ENCODE data around the gene TMX2.

TMX2 gene

GRCh38 chr11:57712256-57713150 is at the start of gene TMX2:
TSS of gene TMX2 (plus strand) at chr11:57712593. CDS start at chr11:57712619, 26 bp downstream.
- Histone ChIP-seq H3K27ac (ENCODE audit: low read length) (peak within 1 kb of the TSS; percentile 81), H3K36me3 (replicated peaks; ENCODE audit: low read depth, low read length) (peaks cover 15% of the 10 kb centered on the region), H3K4me1 (ENCODE audit: low read length) (peaks cover 32% of the 10 kb centered on the region), H3K79me2 (ENCODE audit: low read length) (peaks cover 60% of the 10 kb centered on the region), H3K9ac (ENCODE audit: low read length) (peak within 1 kb of the TSS; percentile 93), H4K20me1 (ENCODE audit: insufficient read depth, low read length) (no peaks in the 10 kb centered on the region; the same call in 1 of the 2 replicates), H3K27me3 (ENCODE audit: low read depth, low read length) (no peaks in the 10 kb centered on the region), H2AFZ (ENCODE audit: low read depth, low read length) (peak within 1 kb of the TSS; percentile 81), H3K4me3 (ENCODE audit: low read length) (peak within 1 kb of the TSS; percentile 91), H3K4me2 (ENCODE audit: low read length) (peak within 1 kb of the TSS; percentile 98), H3K9me3 (ENCODE audit: insufficient read depth, low read length) (no peaks in the 10 kb centered on the region)
- TF ChIP-seq CTCF (IDR thresholded peaks at IDR 0.05; ENCODE audit: low read depth, low read length) (no peak), EZH2phosphoT487 (IDR thresholded peaks at IDR 0.05; ENCODE audit: low read depth) (no peak)

- no peaks in the 10 kb centered on the region for H3K9me3 ChIP-seq (ENCODE audit: insufficient read depth, low read length)
- H3K4me2 ChIP-seq (ENCODE audit: low read length), result no peak overlapping the region
- peak; percentile 49 for TF ChIP-seq CTCF (IDR thresholded peaks at IDR 0.05; ENCODE audit: low read depth, low read length)
- TF ChIP-seq EZH2phosphoT487 (IDR thresholded peaks at IDR 0.05; ENCODE audit: low read depth), result no peak
- H3K27me3 ChIP-seq (ENCODE audit: low read depth, low read length), result no peaks in the 10 kb centered on the region
- H3K36me3 ChIP-seq (replicated peaks; ENCODE audit: low read depth, low read length), result peaks cover 27% of the 10 kb centered on the region
- no peaks in the 10 kb centered on the region for H4K20me1 ChIP-seq (ENCODE audit: insufficient read depth, low read length)
- H3K27ac ChIP-seq (ENCODE audit: low read length), result no peak overlapping the region
- H2AFZ ChIP-seq (ENCODE audit: low read depth, low read length), result no peak overlapping the region
- H3K79me2 ChIP-seq (ENCODE audit: low read length), result peaks cover 19% of the 10 kb centered on the region
- H3K9ac ChIP-seq (ENCODE audit: low read length), result no peak overlapping the region
- H3K4me1 ChIP-seq (ENCODE audit: low read length), result peaks cover 9% of the 10 kb centered on the region
- no peak overlapping the region for H3K4me3 ChIP-seq (ENCODE audit: low read length)
Observed at GRCh38 chr11:57662893-57663292, 49.5 kb upstream of the TMX2 start.

GRCh38 chr11:57663975-57664374 is 48.4 kb upstream of the TMX2 start:
- Histone ChIP-seq H3K27ac (ENCODE audit: low read length) (no peak overlapping the region), H3K27me3 (ENCODE audit: low read depth, low read length) (no peaks in the 10 kb centered on the region), H4K20me1 (ENCODE audit: insufficient read depth, low read length) (0 out of 2 replicates have a peak, but pooled peaks cover under 1% of the 10 kb centered on the region), H3K79me2 (ENCODE audit: low read length) (peaks cover 17% of the 10 kb centered on the region), H3K4me3 (ENCODE audit: low read length) (no peak overlapping the region), H3K9me3 (ENCODE audit: insufficient read depth, low read length) (no peaks in the 10 kb centered on the region), H3K9ac (ENCODE audit: low read length) (no peak overlapping the region), H3K36me3 (replicated peaks; ENCODE audit: low read depth, low read length) (peaks cover 27% of the 10 kb centered on the region), H2AFZ (ENCODE audit: low read depth, low read length) (no peak overlapping the region), H3K4me1 (ENCODE audit: low read length) (peaks cover 6% of the 10 kb centered on the region), H3K4me2 (ENCODE audit: low read length) (no peak overlapping the region)
- no peak for TF ChIP-seq CTCF (IDR thresholded peaks at IDR 0.05; ENCODE audit: low read depth, low read length)
- TF ChIP-seq EZH2phosphoT487 (IDR thresholded peaks at IDR 0.05; ENCODE audit: low read depth), result no peak

GRCh38 chr11:57667117-57667735 is 45.2 kb upstream of the TMX2 start:
- Histone ChIP-seq H2AFZ (ENCODE audit: low read depth, low read length) (peak overlapping the region; percentile 88), H3K36me3 (replicated peaks; ENCODE audit: low read depth, low read length) (peaks cover 11% of the 10 kb centered on the region), H3K27ac (ENCODE audit: low read length) (peak overlapping the region; percentile 80), H3K4me2 (ENCODE audit: low read length) (peak overlapping the region; percentile 78), H3K79me2 (ENCODE audit: low read length) (peaks cover 42% of the 10 kb centered on the region), H4K20me1 (ENCODE audit: insufficient read depth, low read length) (peaks cover 5% of the 10 kb centered on the region; the same call in 1 of the 2 replicates), H3K4me3 (ENCODE audit: low read length) (peak overlapping the region; percentile 97), H3K9me3 (ENCODE audit: insufficient read depth, low read length) (no peaks in the 10 kb centered on the region), H3K27me3 (ENCODE audit: low read depth, low read length) (no peaks in the 10 kb centered on the region), H3K9ac (ENCODE audit: low read length) (peak overlapping the region; percentile 98), H3K4me1 (ENCODE audit: low read length) (peaks cover 18% of the 10 kb centered on the region)
- TF ChIP-seq CTCF (IDR thresholded peaks at IDR 0.05; ENCODE audit: low read depth, low read length) (no peak), EZH2phosphoT487 (IDR thresholded peaks at IDR 0.05; ENCODE audit: low read depth) (no peak)

All from OCI-LY3 (cell line).